Hepatocyte (in vitro differentiated cells): ENCODE data around the gene GPR18. TPM values are rescaled to one million over a fixed set of nuclear protein-coding genes. Genes with fewer than 3 reads are reported as not detected.
"Not testable (repeated sequence)": the region's sequence is repeated elsewhere in the genome, so short reads cannot be mapped to it uniquely, and the experiment has no call there.

Experiments
- DNase-seq: peaks from one replicate; pipeline ENCODE4 v3.0.0-alpha.2; 2016; ENCODE audit warnings: low spot score
- H2AFZ ChIP-seq: fragments of 200-600 bp; sonication (generic); 2 replicates; pipeline ENCODE4 v1.6.0; 2016; ENCODE audit warnings: antibody characterized with exemption, mild to moderate bottlenecking
- H3K27ac ChIP-seq: fragments of 200-600 bp; sonication (generic); 2 replicates; pipeline ENCODE4 v1.5.1; 2016; ENCODE audit warnings: mild to moderate bottlenecking
- H3K27me3 ChIP-seq: fragments of 200-600 bp; sonication (generic); 2 replicates; pipeline ENCODE4 v1.6.1; 2016
- H3K36me3 ChIP-seq: fragments of 200-600 bp; sonication (generic); replicated peaks from 2 replicates; pipeline ENCODE4 v1.5.1; 2016; ENCODE audit warnings: low read depth; ENCODE audit not compliant: insufficient read depth
- H3K4me1 ChIP-seq: fragments of 200-600 bp; sonication (generic); 2 replicates; pipeline ENCODE4 v1.5.1; 2016; ENCODE audit warnings: mild to moderate bottlenecking, moderate library complexity; ENCODE audit not compliant: insufficient read depth
- H3K4me2 ChIP-seq: fragments of 200-600 bp; sonication (generic); 2 replicates; pipeline ENCODE4 v1.6.0; 2016
- H3K4me3 ChIP-seq: fragments of 200-600 bp; sonication (generic); 2 replicates; pipeline ENCODE4 v1.5.1; 2016; ENCODE audit warnings: mild to moderate bottlenecking
- H3K79me2 ChIP-seq: fragments of 200-600 bp; sonication (generic); 2 replicates; pipeline ENCODE4 v1.6.0; 2017; ENCODE audit warnings: mild to moderate bottlenecking
- H3K9me2 ChIP-seq: fragments of 200-600 bp; sonication (generic); replicated peaks from 2 replicates; pipeline ENCODE4 v1.6.0; 2017; ENCODE audit warnings: mild to moderate bottlenecking; ENCODE audit not compliant: insufficient read depth
- H3K9me3 ChIP-seq: fragments of 200-600 bp; sonication (generic); 2 replicates; pipeline ENCODE4 v1.5.1; 2016; ENCODE audit warnings: low read depth, mild to moderate bottlenecking
- H4K20me1 ChIP-seq: fragments of 200-600 bp; sonication (generic); 2 replicates; pipeline ENCODE4 v1.6.0; 2016; ENCODE audit warnings: mild to moderate bottlenecking; ENCODE audit not compliant: insufficient read depth, poor library complexity, severe bottlenecking
- EZH2 ChIP-seq: fragments of 200-600 bp; sonication (generic); IDR thresholded peaks from 2 replicates; pipeline ENCODE4 v1.6.1; 2016; ENCODE audit warnings: antibody characterized with exemption, mild to moderate bottlenecking, borderline replicate concordance
- EZH2phosphoT487 ChIP-seq: fragments of 200-600 bp; sonication (generic); IDR thresholded peaks from one replicate; pipeline ENCODE4 v1.6.1; 2018; ENCODE audit warnings: antibody characterized with exemption, mild to moderate bottlenecking, low read depth, moderate library complexity; ENCODE audit not compliant: unreplicated experiment, severe bottlenecking
- WGBS: methylation state at CpG from one replicate; pipeline ENCODE4 v1.1.6; 2016; ENCODE audit warnings: low lambda C conversion rate; ENCODE audit errors: missing lambda C conversion rate; 5-methylcytosine and 5-hydroxymethylcytosine counted together
- polyA plus RNA-seq: library from polyadenylated mRNA; unstranded; fragments of >200 nt; fragmentation: Nextera tagmentation; extraction: Ambion mirVana; gene quantifications from 2 replicates; pipeline ENCODE4 v1.2.1, GENCODE V29; 2016
- total RNA-seq: library from RNA; depleted of rRNA; stranded (reverse); fragments of >200 nt; gene quantifications from 2 replicates; pipeline ENCODE4 v1.2.3, GENCODE V29; 2014
- TF ChIP-seq, protein P1 (sequence below): fragments of 200-600 bp; sonication (generic); IDR thresholded peaks from 2 replicates; pipeline ENCODE4 v1.5.1; 2016; ENCODE audit warnings: antibody characterized with exemption, mild to moderate bottlenecking; ENCODE audit not compliant: poor library complexity

Gene GPR18
- total and polyA plus RNA-seq, 2 experiments from 2014 or later, result not detected

DNA sequence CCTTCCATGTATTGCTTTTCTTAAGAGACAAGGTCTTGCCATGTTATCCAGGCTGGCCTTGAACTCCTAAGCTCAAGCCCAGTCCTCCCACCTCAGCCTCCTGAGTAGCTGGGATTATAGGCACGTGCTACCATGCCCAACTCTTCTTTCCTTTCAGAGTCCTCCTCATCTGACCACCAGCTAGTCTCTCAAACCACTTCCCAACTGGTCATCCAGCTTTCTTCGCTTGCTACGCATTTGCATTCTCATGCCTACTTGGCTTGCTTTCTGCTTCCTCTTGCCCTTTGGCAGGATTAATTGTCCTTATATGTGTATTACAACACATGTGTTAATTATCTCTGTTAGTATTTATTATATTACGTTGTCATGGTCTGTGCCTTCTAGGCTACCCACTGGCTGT is 6.3 kb downstream of the GPR18 start:
- TF ChIP-seq EZH2phosphoT487 (no peak), EZH2 (no peak)
- TF ChIP-seq, protein P1, sequence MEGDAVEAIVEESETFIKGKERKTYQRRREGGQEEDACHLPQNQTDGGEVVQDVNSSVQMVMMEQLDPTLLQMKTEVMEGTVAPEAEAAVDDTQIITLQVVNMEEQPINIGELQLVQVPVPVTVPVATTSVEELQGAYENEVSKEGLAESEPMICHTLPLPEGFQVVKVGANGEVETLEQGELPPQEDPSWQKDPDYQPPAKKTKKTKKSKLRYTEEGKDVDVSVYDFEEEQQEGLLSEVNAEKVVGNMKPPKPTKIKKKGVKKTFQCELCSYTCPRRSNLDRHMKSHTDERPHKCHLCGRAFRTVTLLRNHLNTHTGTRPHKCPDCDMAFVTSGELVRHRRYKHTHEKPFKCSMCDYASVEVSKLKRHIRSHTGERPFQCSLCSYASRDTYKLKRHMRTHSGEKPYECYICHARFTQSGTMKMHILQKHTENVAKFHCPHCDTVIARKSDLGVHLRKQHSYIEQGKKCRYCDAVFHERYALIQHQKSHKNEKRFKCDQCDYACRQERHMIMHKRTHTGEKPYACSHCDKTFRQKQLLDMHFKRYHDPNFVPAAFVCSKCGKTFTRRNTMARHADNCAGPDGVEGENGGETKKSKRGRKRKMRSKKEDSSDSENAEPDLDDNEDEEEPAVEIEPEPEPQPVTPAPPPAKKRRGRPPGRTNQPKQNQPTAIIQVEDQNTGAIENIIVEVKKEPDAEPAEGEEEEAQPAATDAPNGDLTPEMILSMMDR, result no peak
- no peaks in the 10 kb centered on the region for H3K36me3 ChIP-seq
- H3K9me3 ChIP-seq, result no peaks in the 10 kb centered on the region
- H3K9me2 ChIP-seq, result no peaks in the 10 kb centered on the region
- H3K4me1 ChIP-seq, result no peaks in the 10 kb centered on the region
- no peaks in the 10 kb centered on the region for H4K20me1 ChIP-seq
- no peak overlapping the region for H3K4me2 ChIP-seq
- no peak for DNase-seq
- H3K27me3 ChIP-seq, result no peaks in the 10 kb centered on the region
- H2AFZ ChIP-seq, result no peak overlapping the region
- peaks cover 6% of the 10 kb centered on the region for H3K79me2 ChIP-seq
- no peak overlapping the region for H3K27ac ChIP-seq
- 88% methylated on average over 4 of the region's 4 CpGs for WGBS
- H3K4me3 ChIP-seq, result no peak overlapping the region

DNA sequence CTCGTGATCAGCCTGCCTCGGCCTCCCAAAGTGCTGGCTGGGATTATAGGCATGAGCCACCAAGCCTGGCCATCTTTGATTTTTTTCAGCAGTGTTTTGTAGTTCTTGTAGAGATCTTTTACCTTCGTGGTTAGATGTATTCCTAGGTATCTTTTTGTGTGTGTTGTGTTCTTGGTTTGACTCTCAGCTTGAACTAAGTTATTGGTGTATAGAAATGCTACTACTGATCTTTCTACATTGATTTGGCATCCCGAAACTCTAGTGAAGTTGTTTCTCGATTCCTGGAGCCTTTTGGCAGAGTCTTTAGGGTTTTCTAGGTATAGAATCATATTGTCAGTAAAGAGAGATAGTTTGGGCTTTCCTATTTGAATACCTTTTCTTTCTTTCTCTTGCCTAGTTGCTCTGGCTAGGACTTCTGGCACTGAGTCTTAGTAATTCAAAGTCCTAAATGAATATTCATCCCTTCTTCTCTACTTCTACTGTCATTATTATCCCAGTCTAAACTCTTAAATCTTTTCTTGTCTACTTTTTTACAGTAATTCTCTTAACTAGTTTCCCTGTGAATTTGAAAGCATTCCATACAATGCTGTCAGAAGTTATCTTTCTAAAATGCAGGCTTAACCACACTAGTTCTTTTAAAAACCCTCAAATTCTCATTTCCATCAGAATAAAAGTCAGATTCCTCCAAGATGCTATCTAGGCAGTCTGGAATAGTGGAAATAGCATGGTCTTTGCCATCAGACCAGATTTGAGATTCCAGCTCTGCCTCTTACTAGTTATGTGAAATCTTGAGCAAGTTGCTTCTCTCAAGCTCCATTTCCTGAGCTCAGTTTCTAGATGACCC is 7.0 kb downstream of the GPR18 start:
- Histone ChIP-seq H3K27ac (no peak overlapping the region), H3K27me3 (no peaks in the 10 kb centered on the region), H3K36me3 (no peaks in the 10 kb centered on the region), H3K4me2 (no peak overlapping the region), H3K9me2 (no peaks in the 10 kb centered on the region), H3K4me1 (no peaks in the 10 kb centered on the region), H3K79me2 (peaks cover 6% of the 10 kb centered on the region), H4K20me1 (no peaks in the 10 kb centered on the region), H3K9me3 (no peaks in the 10 kb centered on the region), H3K4me3 (no peak overlapping the region), H2AFZ (no peak overlapping the region)
- DNase-seq, result no peak
- TF ChIP-seq, protein P1, result no peak
- TF ChIP-seq EZH2 (no peak), EZH2phosphoT487 (no peak)
- WGBS, result 96% methylated on average over 5 of the region's 5 CpGs

DNA sequence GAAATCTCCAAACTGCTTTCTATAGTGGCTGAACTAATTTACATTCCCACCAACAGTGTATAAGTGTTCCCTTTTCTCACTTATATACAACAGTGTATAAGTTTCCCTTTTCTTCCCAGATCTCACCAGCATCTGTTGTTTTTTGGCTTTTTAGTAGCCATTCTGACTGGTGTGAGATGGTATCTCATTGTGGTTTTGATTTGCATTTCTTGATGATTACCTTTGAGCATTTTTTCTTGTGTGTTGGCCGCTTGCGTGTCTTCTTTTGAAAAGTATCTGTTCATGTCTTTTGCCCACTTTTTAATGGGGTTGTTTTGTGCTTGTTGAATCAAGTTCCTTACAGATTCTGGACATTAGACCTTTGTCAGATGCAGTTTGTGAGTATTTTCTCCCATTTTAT is 8.6 kb downstream of the GPR18 start:
- not testable (repeated sequence) for H3K27me3 ChIP-seq, H3K36me3 ChIP-seq, H4K20me1 ChIP-seq, H3K27ac ChIP-seq, H2AFZ ChIP-seq, H3K4me1 ChIP-seq, H3K9me3 ChIP-seq, H3K79me2 ChIP-seq, DNase-seq, H3K9me2 ChIP-seq, H3K4me2 ChIP-seq, H3K4me3 ChIP-seq
- WGBS, result 91% methylated on average over 2 of the region's 2 CpGs

DNA sequence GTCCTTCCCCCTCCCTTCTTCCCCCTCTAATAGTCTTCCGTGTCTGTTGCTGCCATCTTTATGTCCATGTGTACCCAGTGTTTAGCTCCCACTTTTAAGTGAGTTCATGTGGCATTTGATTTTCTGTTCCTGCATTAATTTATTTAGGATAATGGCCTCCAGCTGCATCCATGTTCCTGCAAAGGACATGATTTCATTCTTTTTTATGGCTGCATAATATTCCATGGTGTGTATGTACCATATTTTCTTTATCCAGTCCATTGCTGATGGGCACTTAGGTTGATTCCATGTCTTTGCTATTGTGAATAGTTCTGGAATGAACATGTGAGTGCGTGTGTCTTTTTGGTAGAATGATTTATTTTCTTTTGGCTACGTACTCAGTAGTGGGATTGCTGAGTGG is 9.0 kb downstream of the GPR18 start:
- H3K4me2 ChIP-seq, H2AFZ ChIP-seq, H3K4me1 ChIP-seq, DNase-seq, H4K20me1 ChIP-seq, H3K4me3 ChIP-seq, H3K9me2 ChIP-seq, H3K79me2 ChIP-seq, H3K9me3 ChIP-seq, H3K36me3 ChIP-seq, H3K27ac ChIP-seq, H3K27me3 ChIP-seq: not testable (repeated sequence)
- WGBS, result 79% methylated on average over 3 of the region's 3 CpGs
